GM10248 (cell line): ENCODE measurements around the gene SRRM3.
"Not testable (repeated sequence)": the region's sequence is repeated elsewhere in the genome, so short reads cannot be mapped to it uniquely, and the experiment has no call there.

Experiments
- CTCF ChIA-PET: fragments of 300-600 bp; sonication (Branson Sonifier 250); formaldehyde crosslinking; extraction: SDS; loops from one replicate; lab custom pipeline; 2021; ENCODE audit warnings: antibody characterized with exemption; lab: Yijun Ruan, JAX
- POLR2A ChIA-PET: fragments of 350-650 bp; sonication (Branson Sonifier 250); formaldehyde crosslinking; extraction: SDS; loops from one replicate; lab custom pipeline; 2020; ENCODE audit warnings: antibody characterized with exemption; lab: Yijun Ruan, JAX
- DNase-seq: peaks from one replicate; pipeline ENCODE4 v3.0.0; 2012; ENCODE audit errors: extremely low spot score
- TF ChIP-seq, protein P1 (sequence below): IDR thresholded peaks from 2 replicates; pipeline ENCODE4 v1.5.1; 2012; ENCODE audit warnings: mild to moderate bottlenecking, low read depth; ENCODE audit errors: extremely low read depth, missing control alignments, control extremely low read depth

The SRRM3 gene

DNA sequence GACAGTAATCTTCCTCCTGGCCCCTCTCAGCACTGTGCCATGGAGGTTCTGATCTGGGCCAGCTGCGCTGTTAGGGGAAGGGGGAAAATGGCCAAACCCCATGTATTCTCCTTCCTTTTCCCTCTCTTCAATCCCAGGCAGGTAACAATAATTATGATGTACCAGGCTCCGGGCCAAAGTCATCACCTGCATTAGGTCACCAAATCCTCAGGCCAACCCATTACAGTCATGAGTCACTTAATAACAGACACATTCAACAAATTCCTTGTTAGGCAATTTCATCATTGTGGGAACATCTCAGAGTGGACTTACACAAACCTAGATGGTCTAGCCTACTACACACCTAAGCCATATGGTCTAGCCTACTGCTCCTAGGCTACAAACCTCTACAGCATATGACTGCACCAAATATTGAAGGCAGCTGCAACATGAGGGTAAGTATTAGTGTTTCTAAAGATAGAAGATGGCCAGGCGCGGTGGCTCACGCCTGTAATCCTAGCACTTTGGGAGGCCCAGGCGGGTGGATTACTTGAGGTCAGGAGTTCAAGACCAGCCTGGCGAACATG is 98.6 kb downstream of the SRRM3 start:
- no peak for DNase-seq
- TF ChIP-seq, protein P1, sequence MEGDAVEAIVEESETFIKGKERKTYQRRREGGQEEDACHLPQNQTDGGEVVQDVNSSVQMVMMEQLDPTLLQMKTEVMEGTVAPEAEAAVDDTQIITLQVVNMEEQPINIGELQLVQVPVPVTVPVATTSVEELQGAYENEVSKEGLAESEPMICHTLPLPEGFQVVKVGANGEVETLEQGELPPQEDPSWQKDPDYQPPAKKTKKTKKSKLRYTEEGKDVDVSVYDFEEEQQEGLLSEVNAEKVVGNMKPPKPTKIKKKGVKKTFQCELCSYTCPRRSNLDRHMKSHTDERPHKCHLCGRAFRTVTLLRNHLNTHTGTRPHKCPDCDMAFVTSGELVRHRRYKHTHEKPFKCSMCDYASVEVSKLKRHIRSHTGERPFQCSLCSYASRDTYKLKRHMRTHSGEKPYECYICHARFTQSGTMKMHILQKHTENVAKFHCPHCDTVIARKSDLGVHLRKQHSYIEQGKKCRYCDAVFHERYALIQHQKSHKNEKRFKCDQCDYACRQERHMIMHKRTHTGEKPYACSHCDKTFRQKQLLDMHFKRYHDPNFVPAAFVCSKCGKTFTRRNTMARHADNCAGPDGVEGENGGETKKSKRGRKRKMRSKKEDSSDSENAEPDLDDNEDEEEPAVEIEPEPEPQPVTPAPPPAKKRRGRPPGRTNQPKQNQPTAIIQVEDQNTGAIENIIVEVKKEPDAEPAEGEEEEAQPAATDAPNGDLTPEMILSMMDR = no peak
- ChIA-PET CTCF (interaction anchor here (19.3 kb wide), 1 partner anchor 12 kb away, joined by 339 read pairs; no protein-coding TSS in a partner anchor), POLR2A (no interaction called here)

DNA sequence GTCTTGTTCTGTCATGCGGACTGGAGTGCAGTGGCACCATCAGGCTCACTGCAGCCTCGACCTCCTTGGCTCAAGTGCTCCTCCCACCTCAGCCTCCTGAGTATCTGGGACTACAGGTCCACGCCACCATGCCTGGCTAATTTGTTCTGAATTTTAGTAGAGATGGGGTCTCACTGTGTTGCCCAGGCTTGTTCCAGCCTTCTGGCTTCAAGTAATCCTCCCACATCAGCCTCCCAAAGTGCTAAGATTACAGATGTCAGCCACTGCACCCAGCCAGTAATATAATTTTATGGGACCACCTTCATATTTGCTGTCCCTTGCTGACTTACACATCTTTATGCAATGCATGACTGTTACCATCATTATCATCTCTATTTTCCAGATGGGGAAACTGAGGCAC is 99.3 kb downstream of the SRRM3 start:
- CTCF ChIA-PET = interaction anchor here (1.5 to 3.1 kb wide), 3 partner anchors 7 to 13 kb away, joined by 5 to 26 read pairs (median 23); no protein-coding TSS in a partner anchor
- TF ChIP-seq, protein P1 = no peak
- no peak for DNase-seq
- POLR2A ChIA-PET = no interaction called here

DNA sequence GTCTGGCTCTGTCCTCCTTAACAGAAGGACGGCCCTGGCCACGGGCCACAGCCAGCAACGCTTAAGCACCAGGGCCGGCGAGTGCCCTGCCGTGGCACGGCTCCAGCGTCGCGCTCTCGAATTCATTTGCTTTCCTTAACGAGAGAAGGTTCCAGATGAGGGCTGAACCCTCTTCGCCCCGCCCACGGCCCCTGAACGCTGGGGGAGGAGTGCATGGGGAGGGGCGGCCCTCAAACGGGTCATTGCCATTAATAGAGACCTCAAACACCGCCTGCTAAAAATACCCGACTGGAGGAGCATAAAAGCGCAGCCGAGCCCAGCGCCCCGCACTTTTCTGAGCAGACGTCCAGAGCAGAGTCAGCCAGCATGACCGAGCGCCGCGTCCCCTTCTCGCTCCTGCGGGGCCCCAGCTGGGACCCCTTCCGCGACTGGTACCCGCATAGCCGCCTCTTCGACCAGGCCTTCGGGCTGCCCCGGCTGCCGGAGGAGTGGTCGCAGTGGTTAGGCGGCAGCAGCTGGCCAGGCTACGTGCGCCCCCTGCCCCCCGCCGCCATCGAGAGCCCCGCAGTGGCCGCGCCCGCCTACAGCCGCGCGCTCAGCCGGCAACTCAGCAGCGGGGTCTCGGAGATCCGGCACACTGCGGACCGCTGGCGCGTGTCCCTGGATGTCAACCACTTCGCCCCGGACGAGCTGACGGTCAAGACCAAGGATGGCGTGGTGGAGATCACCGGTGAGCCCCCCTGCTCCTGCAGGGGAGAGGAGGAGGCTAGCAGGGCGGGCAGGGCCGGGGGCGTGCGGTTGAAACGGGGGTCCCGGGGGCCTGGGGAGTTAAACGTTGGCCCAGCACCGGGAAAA is 100.9 kb downstream of the SRRM3 start, which contains the start of gene HSPB1:
HSPB1 (plus strand) TSS at position 327 of the 855 bp plus-strand sequence; CDS start at position 367, 40 bp downstream.
- TF ChIP-seq, protein P1 = no peak
- peak; percentile 91 for DNase-seq
- ChIA-PET CTCF (interaction anchor here (1.0 to 3.1 kb wide), 5 partner anchors 9 to 56 kb away, joined by 3 to 26 read pairs (median 7); partner anchors contain the start of gene YWHAG), POLR2A (interaction anchor here (0.5 to 1.8 kb wide), 9 partner anchors 9 to 254 kb away, joined by 3 to 9 read pairs (median 4); partner anchors contain the start of gene YWHAG)

DNA sequence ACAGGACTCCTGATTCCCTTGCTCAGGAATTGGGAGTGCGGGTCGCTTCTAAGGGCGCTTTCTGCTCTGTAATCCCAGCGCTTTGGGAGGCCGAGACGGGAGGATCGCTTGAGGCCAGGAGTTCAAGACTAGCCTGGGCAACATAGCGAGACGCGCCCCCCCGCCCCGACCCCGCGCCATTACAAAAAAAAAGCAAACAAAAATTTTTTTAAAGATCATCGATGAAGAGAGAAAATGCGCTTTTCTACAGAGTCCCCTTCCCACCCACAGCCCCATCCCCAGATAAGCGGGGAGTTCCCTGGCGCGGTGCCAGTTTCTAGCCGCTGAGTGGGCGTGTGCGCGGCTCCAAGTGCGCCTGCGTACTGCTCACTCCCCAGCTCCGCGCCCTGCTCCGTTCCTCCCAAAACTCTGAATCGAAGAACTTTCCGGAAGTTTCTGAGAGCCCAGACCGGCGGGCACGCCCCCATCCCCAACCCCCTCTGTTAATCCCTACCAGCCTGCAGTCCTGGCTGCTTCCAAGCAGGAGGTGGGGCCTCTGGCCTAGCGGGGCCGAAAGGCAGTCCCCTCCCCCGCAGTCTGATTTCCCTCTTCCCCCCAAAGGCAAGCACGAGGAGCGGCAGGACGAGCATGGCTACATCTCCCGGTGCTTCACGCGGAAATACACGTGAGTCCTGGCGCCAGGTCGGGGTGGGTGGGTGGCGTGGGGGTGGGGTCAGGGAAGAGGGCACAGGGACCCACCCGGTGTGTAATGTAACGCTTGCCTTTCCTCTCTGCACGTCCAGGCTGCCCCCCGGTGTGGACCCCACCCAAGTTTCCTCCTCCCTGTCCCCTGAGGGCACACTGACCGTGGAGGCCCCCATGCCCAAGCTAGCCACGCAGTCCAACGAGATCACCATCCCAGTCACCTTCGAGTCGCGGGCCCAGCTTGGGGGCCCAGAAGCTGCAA is 101.8 kb downstream of the SRRM3 start:
- ChIA-PET POLR2A (interaction anchor here (0.5 to 1.8 kb wide), 12 partner anchors 10 to 255 kb away, joined by 3 to 9 read pairs (median 4); partner anchors contain the start of gene YWHAG), CTCF (interaction anchor here (2.4 to 3.1 kb wide), 3 partner anchors 11 to 29 kb away, joined by 7 to 26 read pairs (median 23); no protein-coding TSS in a partner anchor)
- TF ChIP-seq, protein P1 = no peak
- DNase-seq = peak; percentile 84

DNA sequence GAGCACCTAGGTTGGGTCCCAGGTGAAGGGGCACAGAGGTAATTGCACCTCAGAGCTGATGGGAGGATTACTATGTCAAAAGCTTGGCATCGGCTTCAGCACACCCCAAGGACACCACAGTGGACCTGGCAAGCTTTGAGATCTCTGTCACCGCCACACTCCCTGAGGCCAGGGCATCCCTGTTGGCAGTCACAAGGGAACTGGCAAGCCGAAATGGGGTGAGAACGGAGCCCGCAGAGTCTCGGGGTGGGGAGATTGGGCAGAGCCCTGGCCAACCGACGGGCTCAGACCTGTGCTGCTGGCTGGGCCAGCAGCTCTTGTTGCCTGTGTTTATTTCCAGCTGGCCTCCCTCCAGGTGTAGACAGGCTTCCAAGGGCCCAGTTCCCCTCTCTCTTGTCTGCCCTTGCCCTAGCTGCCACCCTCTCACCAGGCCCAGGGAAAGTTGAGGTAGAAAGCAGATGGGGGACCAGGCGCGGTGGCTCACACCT is 103.2 kb downstream of the SRRM3 start:
- ChIA-PET POLR2A (interaction anchor here (0.7 to 3.1 kb wide), 4 partner anchors 9 to 138 kb away, joined by 3 to 12 read pairs (median 4); no protein-coding TSS in a partner anchor), CTCF (interaction anchor here (1.4 to 17.2 kb wide), 4 partner anchors 9 to 42 kb away, joined by 5 to 339 read pairs (median 24); no protein-coding TSS in a partner anchor)
- TF ChIP-seq, protein P1 = no peak
- DNase-seq = no peak

DNA sequence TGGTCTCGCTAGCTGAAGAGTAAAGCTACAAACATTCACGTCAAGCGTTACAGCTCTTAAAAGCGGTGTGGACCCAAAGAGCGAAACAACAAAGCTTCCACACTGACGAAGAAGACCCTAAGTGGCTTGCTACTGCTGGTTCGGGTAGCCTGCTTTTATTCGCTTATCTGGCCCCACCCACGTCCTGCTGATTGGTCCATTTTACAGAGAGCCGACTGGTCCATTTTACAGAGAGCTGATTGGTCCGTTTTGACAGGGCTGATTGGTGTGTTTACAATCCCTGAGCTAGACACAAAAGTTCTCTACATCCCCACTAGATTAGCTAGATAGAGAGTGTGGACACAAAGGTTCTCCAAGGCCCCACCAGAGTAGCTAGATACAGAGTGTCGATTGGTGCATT is 107.2 kb downstream of the SRRM3 start:
- DNase-seq, POLR2A ChIA-PET: not testable (repeated sequence)
- CTCF ChIA-PET = interaction anchor here (1.6 to 17.2 kb wide), 2 partner anchors 18 to 131 kb away, joined by 9 to 339 read pairs; no protein-coding TSS in a partner anchor

DNA sequence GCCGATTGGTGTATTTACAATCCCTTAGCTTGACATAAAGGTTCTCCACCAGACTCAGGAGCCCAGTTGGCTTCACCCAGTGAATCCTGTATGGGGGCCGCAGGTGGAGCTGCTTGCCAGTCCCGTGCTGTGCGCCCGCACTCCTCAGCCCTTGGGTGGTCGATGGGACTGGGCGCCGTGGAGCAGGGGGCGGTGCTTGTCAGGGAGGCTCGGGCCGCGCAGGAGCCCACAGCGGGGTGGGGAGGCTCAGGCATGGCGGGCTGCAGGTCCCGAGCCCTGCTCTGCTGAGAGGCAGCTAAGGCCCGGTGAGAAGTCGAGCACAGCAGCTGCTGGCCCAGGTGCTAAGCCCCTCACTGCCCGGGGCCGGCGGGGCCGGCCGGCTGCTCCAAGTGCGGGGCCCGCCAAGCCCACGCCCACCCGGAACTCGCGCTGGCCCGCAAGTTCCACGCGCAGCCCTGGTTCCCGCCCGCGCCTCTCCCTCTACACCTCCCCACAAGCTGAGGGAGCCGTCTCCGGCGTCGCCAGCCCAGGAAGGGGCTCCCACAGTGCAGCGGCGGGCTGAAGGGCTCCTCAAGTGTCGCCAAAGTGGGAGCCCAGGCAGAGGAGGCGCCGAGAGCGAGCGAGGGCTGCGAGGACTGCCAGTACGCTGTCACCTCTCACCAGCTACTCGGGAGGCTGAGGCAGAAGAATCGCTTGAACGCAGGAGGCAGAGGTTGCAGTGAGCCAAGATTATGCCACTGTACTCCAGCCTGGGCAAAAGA is 107.8 kb downstream of the SRRM3 start:
- CTCF ChIA-PET = interaction anchor here (1.6 to 17.2 kb wide), 2 partner anchors 19 to 131 kb away, joined by 9 to 339 read pairs; no protein-coding TSS in a partner anchor
- POLR2A ChIA-PET, DNase-seq: not testable (repeated sequence)
